GM18517 (cell line): ENCODE measurements around the gene GFOD2.
A peak's percentile ranks its signal among the peaks of the same experiment; 100 is the strongest.
"Not testable (repeated sequence)": the region's sequence is repeated elsewhere in the genome, so short reads cannot be mapped to it uniquely, and the experiment has no call there.

ENCODE experiments used
- ATAC-seq: cut with Tn5 transposase; IDR thresholded peaks from one replicate; pipeline ENCODE4 v1.9.1; 2021; ENCODE audit warnings: mild to moderate bottlenecking, moderate library complexity; ENCODE audit not compliant: unreplicated experiment

GFOD2 gene

GRCh38 chr16:67719048-67719777, at the start of gene GFOD2:
Gene GFOD2 (minus strand): TSS chr16:67719316. CDS start chr16:67685715, 33,601 bp downstream.
- peak; percentile 80 for ATAC-seq

- ATAC-seq: no peak
These were observed 48.8 kb upstream of the GFOD2 start for GRCh38 chr16:67767953-67768352.

GRCh38 chr16:67766291-67766690, 47.2 kb upstream of the GFOD2 start:
- ATAC-seq: no peak

- ATAC-seq: no peak
These were observed 45.1 kb upstream of the GFOD2 start for GRCh38 chr16:67764158-67764667.

GRCh38 chr16:67763066-67763465, 44.0 kb upstream of the GFOD2 start:
- no peak for ATAC-seq

- ATAC-seq: no peak
These were observed 43.3 kb upstream of the GFOD2 start for GRCh38 chr16:67762385-67762784.

GRCh38 chr16:67761924-67762323, 42.8 kb upstream of the GFOD2 start:
- ATAC-seq: no peak

- no peak for ATAC-seq
These were observed 41.8 kb upstream of the GFOD2 start for GRCh38 chr16:67760956-67761230.

GRCh38 chr16:67760206-67760955, 41.3 kb upstream of the GFOD2 start:
- no peak for ATAC-seq

GRCh38 chr16:67758966-67759365, 39.9 kb upstream of the GFOD2 start:
- ATAC-seq: no peak

- ATAC-seq: no peak
These were observed 38.9 kb upstream of the GFOD2 start for GRCh38 chr16:67758006-67758405.

- ATAC-seq: no peak
These were observed 33.5 kb upstream of the GFOD2 start for GRCh38 chr16:67752641-67753040.

GRCh38 chr16:67751331-67751730, 32.2 kb upstream of the GFOD2 start:
- not testable (repeated sequence) for ATAC-seq

GRCh38 chr16:67750466-67750865, 31.4 kb upstream of the GFOD2 start:
- ATAC-seq: peak; percentile 88

- no peak for ATAC-seq
These were observed 30.4 kb upstream of the GFOD2 start for GRCh38 chr16:67749436-67750078.

GRCh38 chr16:67748834-67749233, 29.7 kb upstream of the GFOD2 start:
- ATAC-seq: no peak

GRCh38 chr16:67746846-67747245, 27.7 kb upstream of the GFOD2 start:
- no peak for ATAC-seq

GRCh38 chr16:67741118-67741517, 22.0 kb upstream of the GFOD2 start:
- no peak for ATAC-seq

GRCh38 chr16:67740391-67740790, 21.3 kb upstream of the GFOD2 start:
- no peak for ATAC-seq

GRCh38 chr16:67736858-67737257, 17.7 kb upstream of the GFOD2 start:
- no peak for ATAC-seq

- ATAC-seq: no peak
These were observed 15.7 kb upstream of the GFOD2 start for GRCh38 chr16:67734731-67735201.
